GM21576 (cell line): ENCODE measurements around the gene CES2.
A peak's percentile ranks its signal among the peaks of the same experiment; 100 is the strongest.
"Not testable (repeated sequence)": the region's sequence is repeated elsewhere in the genome, so short reads cannot be mapped to it uniquely, and the experiment has no call there.

Experiments used
- ATAC-seq: cut with Tn5 transposase; IDR thresholded peaks from one replicate; pipeline ENCODE4 v1.9.1; 2021; ENCODE audit warnings: mild to moderate bottlenecking, moderate library complexity; ENCODE audit not compliant: unreplicated experiment

CES2 gene

GRCh38 chr16:66935314-66936011 is at the start of gene CES2:
TSS of gene CES2 (plus strand) at chr16:66935516. CDS start at chr16:66935636, 120 bp downstream.
- no peak for ATAC-seq

GRCh38 chr16:66886321-66886720 is 49.0 kb upstream of the CES2 start:
- no peak for ATAC-seq

GRCh38 chr16:66886914-66887313 is 48.4 kb upstream of the CES2 start:
- no peak for ATAC-seq

GRCh38 chr16:66888647-66889615 is 46.4 kb upstream of the CES2 start:
- no peak for ATAC-seq

- ATAC-seq: no peak
These were observed 45.7 kb upstream of the CES2 start for GRCh38 chr16:66889622-66890021.

- ATAC-seq: no peak
These were observed 44.5 kb upstream of the CES2 start for GRCh38 chr16:66890799-66891198.

GRCh38 chr16:66891360-66891759 is 44.0 kb upstream of the CES2 start:
- ATAC-seq: no peak

GRCh38 chr16:66891797-66892196 is 43.5 kb upstream of the CES2 start:
- no peak for ATAC-seq

GRCh38 chr16:66894055-66894454 is 41.3 kb upstream of the CES2 start:
- ATAC-seq: no peak

GRCh38 chr16:66894948-66895688 is 40.2 kb upstream of the CES2 start:
- ATAC-seq: peak; percentile 67

GRCh38 chr16:66895689-66895979 is 39.7 kb upstream of the CES2 start:
- ATAC-seq: no peak

- no peak for ATAC-seq
These were observed 39.3 kb upstream of the CES2 start for GRCh38 chr16:66895999-66896398.

GRCh38 chr16:66896682-66897081 is 38.6 kb upstream of the CES2 start:
- not testable (repeated sequence) for ATAC-seq

GRCh38 chr16:66898207-66898606 is 37.1 kb upstream of the CES2 start:
- no peak for ATAC-seq

- no peak for ATAC-seq
These were observed 36.4 kb upstream of the CES2 start for GRCh38 chr16:66898933-66899309.

GRCh38 chr16:66899310-66899944 is 35.9 kb upstream of the CES2 start:
- ATAC-seq: no peak

GRCh38 chr16:66899945-66900710 is 35.2 kb upstream of the CES2 start:
- no peak for ATAC-seq

GRCh38 chr16:66900721-66901441 is 34.4 kb upstream of the CES2 start:
- ATAC-seq: no peak

GRCh38 chr16:66901626-66902025 is 33.7 kb upstream of the CES2 start:
- no peak for ATAC-seq
